B cell (primary cell): ENCODE data around the gene NAXE. TPM values are rescaled to one million over a fixed set of nuclear protein-coding genes. Genes with fewer than 3 reads are reported as not detected.
A peak's percentile ranks its signal among the peaks of the same experiment; 100 is the strongest.

Experiments used
- ATAC-seq: fragments of 200-7000 bp; cut with Tn5 transposase; one replicate; pipeline ENCODE4 v1.10.0; 2021; ENCODE audit warnings: low read depth, mild to moderate bottlenecking, moderate number of reproducible peaks, moderate library complexity
- CTCF ChIA-PET: fragments of 350-600 bp; sonication (Branson Sonifier 250); formaldehyde crosslinking; loops from one replicate; lab custom pipeline; 2021; ENCODE audit warnings: antibody characterized with exemption, inconsistent platforms; lab: Charles Lee
- POLR2A ChIA-PET: fragments of 350-600 bp; sonication (Branson Sonifier 250); formaldehyde crosslinking; loops from one replicate; lab custom pipeline; 2021; ENCODE audit warnings: antibody characterized with exemption; lab: Charles Lee
- DNase-seq: peaks from one replicate; pipeline ENCODE4 v3.0.0; 2013
- H2AFZ ChIP-seq: 2 replicates; pipeline ENCODE4 v1.6.1; 2012; ENCODE audit warnings: mild to moderate bottlenecking, low read depth, low read length; ENCODE audit not compliant: insufficient read depth, poor library complexity, severe bottlenecking
- H3K27ac ChIP-seq, 2 donors: 1 replicate in 1 of 2; 2 replicates in 1 of 2; pipeline ENCODE4 v1.5.1; 2012 to 2013; ENCODE audit warnings: low read length in 2 of 2, mild to moderate bottlenecking in 2 of 2, moderate library complexity in 1 of 2
- H3K27me3 ChIP-seq, 4 experiments: fragments of 200-600 bp in 1 of 4; sonication (generic) in 1 of 4; replicated peaks in 1 of 4; 1 replicate in 2 of 4; 2 replicates in 2 of 4; pipeline versions ENCODE4 v1.6.1 to v1.7.0; 2013 to 2016; ENCODE audit warnings: low read length in 3 of 4, mild to moderate bottlenecking in 2 of 4, mixed read lengths in 1 of 4, moderate library complexity in 1 of 4; ENCODE audit not compliant: insufficient read depth in 4 of 4, control insufficient read depth in 3 of 4; ENCODE audit errors: control extremely low read depth in 1 of 4
- H3K36me3 ChIP-seq, 2 experiments: replicated peaks in 1 of 2; 1 replicate in 1 of 2; 2 replicates in 1 of 2; pipeline versions ENCODE4 v1.6.1 to v1.7.1; 2013; ENCODE audit warnings: low read length in 1 of 2; ENCODE audit not compliant: insufficient read depth in 2 of 2, control insufficient read depth in 1 of 2; ENCODE audit errors: control extremely low read depth in 1 of 2, extremely low read depth in 1 of 2
- H3K4me1 ChIP-seq, 2 donors: fragments of 200-600 bp in 1 of 2; sonication (generic) in 1 of 2; 1 replicate in 1 of 2; 2 replicates in 1 of 2; pipeline versions ENCODE4 v1.5.1 to v1.6.1; 2013 to 2017; ENCODE audit warnings: low read length in 2 of 2; ENCODE audit not compliant: control insufficient read depth in 2 of 2, insufficient read depth in 2 of 2
- H3K4me2 ChIP-seq: replicated peaks from 2 replicates; pipeline ENCODE3; 2012; ENCODE audit warnings: mild to moderate bottlenecking, low read depth, low read length; ENCODE audit not compliant: poor library complexity, severe bottlenecking
- H3K4me3 ChIP-seq, 5 experiments: fragments of 200-600 bp in 1 of 5; sonication (generic) in 1 of 5; 1 replicate in 3 of 5; 2 replicates in 2 of 5; pipeline versions ENCODE4 v1.5.1 to v1.7.0; 2011 to 2016; ENCODE audit warnings: low read length in 4 of 5, mild to moderate bottlenecking in 4 of 5, low read depth in 2 of 5, control low read depth in 1 of 5, moderate library complexity in 1 of 5; ENCODE audit not compliant: insufficient read depth in 1 of 5; ENCODE audit errors: control extremely low read depth in 1 of 5, extremely low read depth in 1 of 5
- H3K79me2 ChIP-seq: fragments of 200-600 bp; sonication (generic); one replicate; pipeline ENCODE4 v1.6.0; 2016; ENCODE audit warnings: low read length; ENCODE audit not compliant: control insufficient read depth, insufficient read depth
- H3K9ac ChIP-seq: fragments of 200-600 bp; sonication (generic); 2 replicates; pipeline ENCODE4 v1.6.1; 2017; ENCODE audit warnings: mild to moderate bottlenecking, low read length, moderate library complexity
- H3K9me3 ChIP-seq, 3 donors: one replicate each; pipeline versions ENCODE4 v1.6.1 to v1.7.1; 2013; ENCODE audit warnings: low read length in 2 of 3; ENCODE audit not compliant: control insufficient read depth in 2 of 3, insufficient read depth in 1 of 3; ENCODE audit errors: control extremely low read depth in 1 of 3
- H4K20me1 ChIP-seq: 2 replicates; pipeline ENCODE4 v1.6.0; 2012; ENCODE audit warnings: mild to moderate bottlenecking, low read length; ENCODE audit not compliant: insufficient read depth, control insufficient read depth, poor library complexity, severe bottlenecking
- H3K27ac Mint-ChIP-seq: one replicate; pipeline ENCODE4 v1.8.0; 2021; ENCODE audit warnings: mixed read lengths
- H3K27me3 Mint-ChIP-seq: one replicate; pipeline ENCODE4 v1.8.0; 2021; ENCODE audit warnings: mixed read lengths
- H3K4me1 Mint-ChIP-seq: one replicate; pipeline ENCODE4 v1.8.0; 2021; ENCODE audit warnings: mixed read lengths
- H3K4me3 Mint-ChIP-seq: one replicate; pipeline ENCODE4 v1.8.0; 2021; ENCODE audit warnings: mixed read lengths
- H3K9me3 Mint-ChIP-seq: one replicate; pipeline ENCODE4 v1.8.0; 2022; ENCODE audit warnings: mixed read lengths; ENCODE audit not compliant: insufficient read depth
- CTCF ChIP-seq: fragments of 200-600 bp; IDR thresholded peaks from one replicate; pipeline ENCODE4 v1.8.0; 2022; ENCODE audit warnings: antibody characterized with exemption, mild to moderate bottlenecking
- EZH2 ChIP-seq: IDR thresholded peaks from 2 replicates; pipeline ENCODE4 v1.6.1; 2012; ENCODE audit warnings: borderline replicate concordance, low read depth, mild to moderate bottlenecking, moderate library complexity, low read length; ENCODE audit not compliant: insufficient read depth, poor library complexity, severe bottlenecking
- WGBS: methylation state at CpG from one replicate; pipeline ENCODE4 v1.1.5; 2013; ENCODE audit warnings: missing lambda C conversion rate; ENCODE audit not compliant: insufficient coverage; 5-methylcytosine and 5-hydroxymethylcytosine counted together
- intact Hi-C: fragments of 100-400 bp; cut with micrococcal nuclease; formaldehyde crosslinking; loops from one replicate; pipeline ENCODE4 v1.10.0; 2022
- polyA plus RNA-seq: library from polyadenylated mRNA; depleted of rRNA; stranded (reverse); fragments of >200 nt; gene quantifications from 2 replicates; pipeline ENCODE4 v1.2.3, GENCODE V29; 2012
- total RNA-seq, 2 donors: library from RNA; stranded (reverse); fragments of 120-200 nt in 1 of 2; gene quantifications; 1 replicate in 1 of 2; 2 replicates in 1 of 2; pipeline versions ENCODE4 v1.2.3 to v1.2.4, GENCODE V29; 2013 to 2022

Gene NAXE
- total and polyA plus RNA-seq, 2 donors (not counting 1 experiment from before 2014, with no cell fraction given), result 42.8 to 59.7 TPM

- no peaks in the 10 kb centered on the region for H3K27me3 Mint-ChIP-seq
- ChIA-PET CTCF (interaction anchor here (0.7 to 6.1 kb wide), 9 partner anchors 10 to 216 kb away, joined by 3 to 37 read pairs (median 4); partner anchors contain the start of genes MEF2D and NAXE), POLR2A (interaction anchor here (0.6 to 2.2 kb wide), 7 partner anchors 10 to 145 kb away, joined by 3 to 8 read pairs (median 4); partner anchors contain the start of genes MEF2D and NAXE)
- 88% methylated on average over 4 of the region's 12 CpGs for whole genome bisulfite sequencing
- peak overlapping the region; percentile 95 for H3K4me2 ChIP-seq
- H3K9me3 ChIP-seq, result no peaks in the 10 kb centered on the region
- peaks cover 41% of the 10 kb centered on the region for H3K4me1 Mint-ChIP-seq
- H3K4me1 ChIP-seq, result peaks cover 24 to 32% of the 10 kb centered on the region in 2 donors
- H3K4me3 Mint-ChIP-seq, result peak overlapping the region; percentile 97
- H4K20me1 ChIP-seq, result no peaks in the 10 kb centered on the region
- H3K27ac Mint-ChIP-seq, result peak overlapping the region; percentile 96
- intact Hi-C loops, result loop anchor here (1.0 to 2.0 kb wide), 5 partner anchors 11 to 165 kb away; partner anchors contain the start of genes MEF2D, NAXE and PRCC
- H3K27ac ChIP-seq, result peak overlapping the region; percentile 72 to 83
- peak overlapping the region; percentile 85 to 100 (median 99) for H3K4me3 ChIP-seq
- no peaks in the 10 kb centered on the region for H3K27me3 ChIP-seq
- no peaks in the 10 kb centered on the region for H3K9me3 Mint-ChIP-seq
- no peak for TF ChIP-seq CTCF
- no peak for TF ChIP-seq EZH2
- peak; percentile 64 for DNase-seq
- peak overlapping the region; percentile 99 for H2AFZ ChIP-seq
- H3K36me3 ChIP-seq, result peaks cover 0 to 22% of the 10 kb centered on the region in 2 experiments
- peak; percentile 28 for ATAC-seq
- peak overlapping the region; percentile 93 for H3K9ac ChIP-seq
- peaks cover 37% of the 10 kb centered on the region for H3K79me2 ChIP-seq
Observed at GRCh38 chr1:156601892-156602291, 10.3 kb downstream of the NAXE start.

GRCh38 chr1:156602557-156602993 is 11.0 kb downstream of the NAXE start:
- Mint-ChIP-seq H3K27me3 (no peaks in the 10 kb centered on the region), H3K27ac (peak overlapping the region; percentile 53), H3K4me3 (peak overlapping the region; percentile 63), H3K4me1 (peaks cover 46% of the 10 kb centered on the region), H3K9me3 (no peaks in the 10 kb centered on the region)
- Histone ChIP-seq H3K9ac (no peak overlapping the region), H3K4me3 (no peak overlapping the region), H3K9me3 (no peaks in the 10 kb centered on the region), H3K27ac (no peak overlapping the region), H3K4me1 (peaks cover 31 to 38% of the 10 kb centered on the region in 2 donors), H2AFZ (no peak overlapping the region), H3K27me3 (no peaks in the 10 kb centered on the region), H3K36me3 (peaks cover 0 to 15% of the 10 kb centered on the region in 2 experiments), H3K79me2 (peaks cover 37% of the 10 kb centered on the region), H4K20me1 (no peaks in the 10 kb centered on the region), H3K4me2 (peak overlapping the region; percentile 95)
- ATAC-seq, result no peak
- WGBS, result 43% methylated on average over 9 of the region's 10 CpGs
- intact Hi-C loops, result no loop called here
- CTCF ChIA-PET, result interaction anchor here (0.7 to 6.1 kb wide), 6 partner anchors 10 to 117 kb away, joined by 3 to 37 read pairs (median 6); partner anchors contain the start of genes MEF2D and NAXE
- POLR2A ChIA-PET, result interaction anchor here (0.7 to 2.2 kb wide), 4 partner anchors 10 to 141 kb away, joined by 3 to 8 read pairs (median 4); partner anchors contain the start of gene NAXE
- no peak for TF ChIP-seq EZH2
- peak; percentile 30 for TF ChIP-seq CTCF
- no peak for DNase-seq
